ELF-1 (cell line): Measurements from ENCODE around the gene C4B.
"Not testable (repeated sequence)": the region's sequence is repeated elsewhere in the genome, so short reads cannot be mapped to it uniquely, and the experiment has no call there.

Experiments
- DNase-seq: peaks from one replicate; pipeline ENCODE4 v3.0.0-alpha.2; 2016; ENCODE audit warnings: low read depth, low spot score

C4B gene

DNA sequence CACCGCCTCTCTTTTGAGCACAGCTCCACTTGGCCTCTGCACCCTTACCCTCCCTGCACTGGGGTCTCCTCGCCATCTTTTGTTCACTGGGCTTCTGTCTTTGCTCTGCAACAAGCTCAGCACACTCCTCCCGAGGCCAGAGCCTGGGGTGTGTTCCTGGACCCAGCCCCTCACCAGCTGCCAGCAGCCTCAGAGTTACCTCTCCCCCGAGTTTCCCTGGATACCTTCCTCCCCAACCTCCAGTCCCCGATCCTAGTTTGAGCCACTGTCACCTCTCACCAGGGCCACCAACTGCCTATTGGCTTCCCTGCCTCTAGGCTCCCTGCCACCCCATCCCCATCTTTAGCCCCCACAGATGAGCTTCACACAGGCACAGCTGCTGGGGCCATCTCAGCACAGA lies 36.0 kb downstream of the C4B start:
- DNase-seq, result no peak

- DNase-seq, result not testable (repeated sequence)
Observed at GRCh38 chr6:32052626-32053025, 38.0 kb downstream of the C4B start.

- not testable (repeated sequence) for DNase-seq
Observed at GRCh38 chr6:32053314-32053713, 38.7 kb downstream of the C4B start.

DNA sequence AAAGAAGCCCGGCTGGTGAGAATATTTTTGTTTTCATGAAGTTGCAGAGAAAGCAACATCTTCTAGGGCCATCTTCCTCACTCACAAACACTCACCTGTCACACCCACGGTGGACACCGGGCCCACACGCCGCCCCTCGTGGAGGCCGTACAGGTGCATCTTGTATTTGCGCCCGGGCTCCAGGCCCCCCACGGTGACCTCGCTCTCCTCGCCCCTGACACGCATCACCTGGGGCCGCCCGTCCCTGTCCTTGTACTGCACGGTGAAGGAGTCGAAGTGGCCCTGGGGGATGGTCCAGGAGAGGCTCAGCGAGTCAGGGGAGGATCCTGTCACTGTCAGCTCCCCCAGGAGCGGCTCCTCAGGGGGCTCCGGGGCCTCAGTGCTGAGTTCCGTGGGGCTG lies 41.2 kb downstream of the C4B start:
- DNase-seq, result not testable (repeated sequence)

GRCh38 chr6:32056254-32056653 lies 41.7 kb downstream of the C4B start:
- DNase-seq, result no peak

- DNase-seq, result no peak
Observed at GRCh38 chr6:32057966-32058365, 43.4 kb downstream of the C4B start.

DNA sequence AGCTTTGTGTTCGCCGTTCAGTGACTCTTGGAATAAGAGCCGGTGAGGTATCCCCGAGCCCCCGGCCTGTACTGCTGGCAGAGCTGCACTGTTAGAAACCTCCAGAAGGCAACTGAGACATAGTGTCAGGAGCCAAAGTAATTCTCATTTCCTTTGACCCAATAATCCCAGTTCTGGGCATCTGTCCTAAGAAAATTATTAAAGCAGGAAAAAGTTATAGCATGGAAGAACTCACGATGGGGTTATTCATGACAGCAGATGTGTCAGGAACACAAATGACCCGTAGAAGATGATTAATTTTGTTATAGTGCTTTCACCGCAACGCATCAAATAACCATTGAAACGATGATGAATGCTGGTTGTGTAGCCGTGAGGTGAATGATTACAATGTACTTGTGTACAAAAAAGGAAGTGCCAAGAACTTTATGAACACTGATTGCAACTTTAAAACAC lies 43.9 kb downstream of the C4B start:
- DNase-seq, result no peak

GRCh38 chr6:32060966-32061655 lies 46.5 kb downstream of the C4B start:
- no peak for DNase-seq

DNA sequence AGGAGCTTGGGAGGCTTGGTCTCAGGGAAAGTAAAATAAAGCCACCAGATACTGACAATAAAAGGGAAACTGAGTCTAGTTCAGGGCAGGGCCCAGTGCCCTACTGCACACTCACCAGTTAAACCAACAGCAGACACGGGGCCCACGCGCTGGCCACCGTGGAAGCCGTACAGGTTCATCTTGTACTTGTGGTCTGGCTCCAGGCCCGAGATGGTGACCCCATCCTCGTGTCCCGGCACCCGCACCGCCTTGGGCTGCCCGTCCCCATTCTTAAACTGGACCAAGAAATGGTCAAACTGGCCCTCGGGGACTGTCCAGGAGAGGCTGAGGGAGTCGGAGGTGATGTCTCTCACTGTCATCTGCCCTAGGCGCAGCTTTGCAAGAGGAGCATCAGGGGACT lies 50.1 kb downstream of the C4B start:
- no peak for DNase-seq

GRCh38 chr6:32067521-32067920 lies 52.9 kb downstream of the C4B start:
- DNase-seq, result not testable (repeated sequence)

- DNase-seq, result not testable (repeated sequence)
Observed at GRCh38 chr6:32068315-32068714, 53.7 kb downstream of the C4B start.

GRCh38 chr6:32068867-32069266 lies 54.3 kb downstream of the C4B start:
- DNase-seq, result no peak

- no peak for DNase-seq
Observed at GRCh38 chr6:32069460-32069859, 54.9 kb downstream of the C4B start.

GRCh38 chr6:32069878-32070515 lies 55.4 kb downstream of the C4B start:
- no peak for DNase-seq

DNA sequence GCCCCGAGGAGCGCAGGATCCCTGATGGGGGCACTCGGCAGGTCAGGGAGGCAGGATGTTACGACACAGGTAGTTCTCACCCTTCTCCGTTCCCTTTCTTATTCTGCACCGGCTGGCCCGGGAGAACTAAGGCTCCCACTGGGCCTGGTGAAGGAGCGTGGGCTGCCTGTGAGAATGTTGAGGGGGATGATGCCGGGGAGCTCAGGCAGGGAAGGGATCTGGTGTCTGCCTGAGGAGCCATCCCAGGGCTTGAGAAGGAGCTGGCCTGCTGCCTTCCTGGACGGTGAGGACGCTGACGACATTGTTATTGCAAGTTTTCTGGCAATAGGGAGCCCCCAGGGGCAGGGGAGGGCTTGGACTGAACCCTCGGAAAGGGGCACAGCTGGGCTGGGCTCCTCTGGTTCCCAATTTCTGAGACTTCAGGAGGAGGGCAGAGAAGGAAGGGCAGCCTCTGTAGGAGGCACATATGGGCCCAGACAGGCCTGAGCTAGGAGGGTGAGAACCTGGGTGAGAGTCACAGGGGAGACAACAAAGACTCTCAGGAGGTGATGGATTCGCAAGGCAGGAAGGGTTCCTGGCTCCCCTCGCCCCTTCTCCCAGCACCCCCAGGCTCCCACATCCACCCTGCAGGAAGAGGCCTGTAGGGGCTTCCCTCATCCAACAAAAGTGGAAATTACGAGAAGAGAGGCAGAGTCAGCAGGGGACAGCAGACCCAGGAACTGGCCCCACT lies 56.4 kb downstream of the C4B start:
- DNase-seq, result no peak

DNA sequence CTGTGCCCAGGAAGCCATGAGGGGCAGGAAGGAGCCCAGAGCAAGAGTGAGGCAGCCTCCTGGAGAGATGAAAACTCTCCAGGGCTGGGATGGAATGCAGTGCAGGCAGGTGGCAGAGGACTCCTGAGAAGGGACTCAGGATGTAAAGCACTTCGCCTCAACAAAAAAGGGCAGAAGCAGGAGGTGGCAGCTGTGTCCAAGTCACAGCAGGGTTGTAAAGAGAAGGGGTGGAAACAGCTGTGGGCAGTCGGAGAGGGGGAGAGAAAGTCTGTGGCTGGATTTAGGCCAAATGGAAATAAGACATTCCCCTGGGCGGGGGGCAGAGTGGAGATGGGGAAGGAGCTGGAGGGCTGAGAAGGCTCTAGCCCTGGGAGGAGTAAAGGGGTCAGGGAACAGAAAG lies 58.5 kb downstream of the C4B start:
- DNase-seq, result peak; percentile 26

- DNase-seq, result no peak
Observed at GRCh38 chr6:32073613-32074012, 59.0 kb downstream of the C4B start.

DNA sequence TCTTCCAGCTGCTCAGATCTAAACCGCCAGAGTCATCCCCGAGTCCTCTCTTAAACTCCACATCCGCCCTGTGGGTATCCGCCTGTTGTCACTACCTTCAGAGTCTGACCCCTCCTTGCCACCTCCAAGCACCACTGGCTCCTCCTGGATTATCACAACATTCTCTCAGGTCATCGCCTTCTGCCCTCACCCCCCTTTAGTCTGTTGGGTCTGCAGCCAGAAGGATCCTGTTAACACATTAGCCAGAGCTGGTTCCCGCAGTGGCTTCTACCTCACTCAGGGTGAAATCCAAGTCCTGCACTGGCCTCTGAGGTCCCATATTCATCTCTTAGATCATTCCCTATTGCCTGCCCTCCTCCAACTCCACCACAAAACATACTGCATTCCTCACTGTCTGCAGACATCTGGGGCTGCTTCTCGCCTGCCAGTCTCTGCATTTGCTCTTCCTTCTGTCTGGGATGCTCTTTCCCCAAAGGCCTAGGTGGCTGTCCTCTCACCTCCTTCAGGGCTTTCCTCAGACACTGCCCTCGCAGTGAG lies 60.5 kb downstream of the C4B start:
- DNase-seq, result no peak

DNA sequence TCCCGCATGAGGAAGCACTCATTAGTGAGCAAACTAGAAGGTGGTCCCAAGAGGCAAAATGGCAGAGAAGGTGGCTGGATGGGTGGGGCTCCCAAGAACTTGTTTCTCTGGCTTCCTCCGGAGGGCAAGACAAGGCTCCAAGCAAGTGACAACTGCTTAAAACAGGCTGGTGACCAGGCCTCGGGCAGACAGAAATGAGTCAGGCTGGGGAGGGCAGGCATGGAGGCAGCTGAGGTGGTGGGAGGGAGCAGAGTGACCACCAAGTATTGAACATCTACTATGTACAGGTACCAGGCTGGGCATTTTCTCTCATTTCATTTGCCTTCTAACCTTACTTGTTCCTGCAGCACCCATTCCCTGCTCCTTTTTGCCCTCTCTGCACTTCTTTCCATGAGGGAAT lies 61.2 kb downstream of the C4B start:
- DNase-seq, result peak; percentile 32

DNA sequence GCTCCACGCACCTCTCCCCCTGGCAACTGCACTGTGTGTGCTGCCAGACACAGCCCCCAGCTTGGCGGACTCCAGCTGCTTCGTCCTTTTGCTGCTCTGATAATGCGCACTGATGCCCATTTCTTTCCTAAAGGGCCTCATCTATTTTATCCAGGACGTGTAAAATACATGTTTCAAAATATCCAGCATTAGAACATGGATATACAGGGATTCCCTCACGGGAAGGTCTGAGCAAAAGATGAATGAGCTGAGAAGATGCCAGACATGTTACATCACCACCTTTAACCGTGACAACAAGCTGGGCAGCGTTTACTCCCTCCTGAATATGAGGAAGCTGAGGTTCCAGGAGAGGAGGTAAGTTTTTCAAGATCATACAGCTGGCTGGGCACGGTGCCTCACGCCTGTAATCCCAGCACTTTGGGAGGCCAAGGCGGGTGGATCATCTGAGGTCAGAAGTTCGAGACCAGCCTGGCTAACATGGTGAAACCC lies 61.8 kb downstream of the C4B start:
- DNase-seq, result peak; percentile 16

GRCh38 chr6:32079566-32080290 lies 65.1 kb downstream of the C4B start:
- DNase-seq, result no peak
